ENCODE results near the gene CXXC5.

The CXXC5 gene

DNA sequence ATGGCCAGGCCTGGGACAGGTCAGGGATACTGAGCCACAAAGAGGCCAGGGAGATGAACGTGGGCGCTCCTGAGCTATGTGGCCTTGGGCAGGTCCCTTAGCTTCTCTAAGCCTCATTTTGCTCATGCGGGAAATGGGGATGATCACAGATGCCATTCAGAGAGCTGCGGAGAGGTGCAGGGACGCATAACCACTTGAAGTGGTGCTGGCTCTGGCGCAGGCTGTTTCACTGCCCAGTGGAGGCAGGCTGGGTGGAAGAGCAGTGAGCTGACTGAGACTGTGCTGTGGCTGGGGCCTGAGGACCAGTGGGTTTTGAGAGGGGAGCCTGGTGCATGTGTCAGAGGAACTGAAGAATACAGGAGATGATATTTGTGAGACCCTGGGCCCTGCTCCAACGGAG, 18.4 kb downstream of the CXXC5 start:
- no peak for DNase-seq (ENCODE audit: low spot score)

DNA sequence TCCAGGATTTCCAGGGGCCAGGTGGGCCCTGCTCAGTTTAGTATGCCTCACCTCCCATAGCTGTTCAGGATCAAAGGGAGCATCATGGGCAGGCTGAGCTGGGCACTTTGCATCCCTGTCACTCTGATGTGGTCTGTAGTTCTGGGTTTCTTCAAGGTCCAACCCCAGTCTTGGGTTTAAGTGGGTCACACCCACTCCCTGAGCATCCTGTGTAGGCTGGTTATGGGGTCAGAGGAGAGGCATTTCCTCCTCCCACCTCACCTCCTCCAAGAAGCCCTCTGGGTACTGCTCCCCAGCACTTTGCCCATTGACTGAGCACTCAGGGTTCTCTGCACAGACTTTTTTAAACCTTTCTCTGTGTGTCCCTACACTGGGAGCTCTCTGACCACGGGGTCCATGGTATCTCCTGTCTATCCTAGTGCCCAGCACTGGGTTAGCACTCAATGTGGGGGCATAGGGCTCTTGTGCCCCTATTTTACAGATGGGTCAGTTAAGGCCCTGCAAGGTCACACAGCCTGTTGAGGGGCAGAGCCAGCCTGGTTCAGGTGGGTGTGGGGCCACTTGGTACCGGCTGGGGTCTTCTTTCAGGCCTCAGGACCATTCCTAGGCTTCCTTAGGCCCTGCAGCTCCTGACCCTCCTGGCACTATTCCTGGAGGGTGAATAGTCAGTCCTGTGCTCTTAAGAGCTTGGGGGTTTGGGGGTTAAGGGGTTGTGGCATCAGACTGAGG, 19.0 kb downstream of the CXXC5 start:
- DNase-seq (ENCODE audit: low spot score) = no peak

DNA sequence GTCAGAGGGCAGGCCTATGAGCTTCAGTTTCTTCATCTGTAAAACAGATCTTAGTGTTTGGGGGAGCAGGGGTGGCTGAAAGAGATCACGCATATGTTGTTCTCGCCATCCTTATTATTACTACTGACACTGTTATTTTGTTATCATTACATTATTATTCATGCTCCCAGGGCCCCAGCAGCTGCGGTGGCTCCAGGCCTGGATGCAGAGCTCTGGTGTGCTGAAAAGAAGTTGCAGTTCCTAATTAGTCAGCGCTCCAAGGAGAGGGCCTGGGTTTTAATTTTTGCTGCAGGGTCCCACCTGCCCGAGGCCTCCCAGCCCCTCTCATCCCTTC, 19.5 kb downstream of the CXXC5 start:
- DNase-seq (ENCODE audit: low spot score) = no peak

DNA sequence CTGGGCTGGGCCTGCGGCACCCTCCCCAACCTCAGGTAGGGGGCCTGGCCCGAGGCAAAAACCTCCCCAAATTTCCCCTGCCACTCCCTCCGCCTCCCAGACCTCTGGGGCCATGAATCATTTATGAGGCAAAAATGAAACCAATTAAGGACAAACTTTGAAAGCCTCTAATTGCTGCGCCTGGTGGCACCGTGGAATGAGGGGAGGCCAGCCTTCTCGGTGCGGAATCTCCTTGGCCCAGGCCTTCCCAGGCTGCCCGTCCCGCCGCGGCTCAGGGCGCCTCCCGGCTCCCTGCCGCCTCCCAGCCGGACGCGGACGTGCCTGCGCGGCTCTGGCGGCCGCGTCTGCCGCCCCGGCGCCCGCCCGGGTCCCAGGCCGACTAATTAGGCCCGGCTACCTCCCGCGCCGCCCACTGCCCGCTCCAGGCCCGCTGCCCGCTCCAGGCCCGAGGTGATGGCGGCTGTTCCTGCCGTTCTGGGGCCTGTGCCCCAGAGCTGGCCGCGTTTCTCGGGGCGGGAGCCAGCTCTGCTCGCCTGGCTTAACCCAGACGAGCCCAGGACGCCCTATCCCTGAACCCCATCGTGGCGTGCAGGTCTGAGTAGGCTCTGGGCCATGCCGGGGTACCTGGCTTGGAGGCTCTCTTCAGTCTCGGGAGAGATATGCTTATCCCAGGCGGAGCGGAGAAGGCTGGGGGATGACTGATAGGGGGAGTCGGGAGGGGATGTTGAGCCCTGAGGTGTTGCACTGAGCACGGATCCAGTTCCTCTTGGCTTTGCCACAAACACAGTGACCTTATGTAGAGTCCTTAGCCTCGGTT, 20.1 kb downstream of the CXXC5 start:
- peak; percentile 54 for DNase-seq (ENCODE audit: low spot score)

DNA sequence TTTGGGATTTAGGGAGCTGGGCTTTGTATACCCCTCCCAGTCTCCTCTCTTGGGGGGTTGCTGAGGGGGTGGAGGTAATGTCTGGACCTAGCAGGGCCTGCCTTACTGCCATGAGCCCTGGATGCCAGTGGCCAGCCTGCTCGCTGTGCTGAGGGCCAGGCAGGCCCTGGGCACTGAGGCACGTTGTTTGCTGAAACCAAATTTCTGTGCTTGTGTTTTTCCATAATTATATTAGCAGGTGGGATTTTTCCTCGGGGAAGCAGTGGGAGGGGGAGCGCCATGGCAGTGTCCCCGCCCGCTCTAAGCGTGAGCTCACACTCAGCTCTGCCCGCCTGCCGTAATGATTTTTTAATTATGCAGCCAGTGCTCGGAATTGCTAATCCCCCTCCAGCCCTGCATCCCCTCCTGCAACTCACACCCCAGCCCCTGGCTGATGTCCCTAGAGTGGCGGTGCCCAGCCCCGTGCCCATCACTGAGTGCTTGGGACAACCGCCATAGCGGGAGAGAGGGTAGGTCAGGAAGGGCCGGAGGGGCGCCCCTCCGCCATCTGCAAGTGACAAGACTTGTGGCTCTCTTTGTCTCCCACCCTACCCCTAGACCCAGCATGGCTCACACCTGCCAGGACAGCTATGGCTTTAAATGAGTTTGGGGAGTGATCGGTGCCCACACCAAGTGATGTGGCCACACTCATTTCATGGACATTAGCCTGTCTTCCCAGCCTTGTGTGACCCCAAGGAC, 20.9 kb downstream of the CXXC5 start:
- DNase-seq (ENCODE audit: low spot score) = no peak

DNA sequence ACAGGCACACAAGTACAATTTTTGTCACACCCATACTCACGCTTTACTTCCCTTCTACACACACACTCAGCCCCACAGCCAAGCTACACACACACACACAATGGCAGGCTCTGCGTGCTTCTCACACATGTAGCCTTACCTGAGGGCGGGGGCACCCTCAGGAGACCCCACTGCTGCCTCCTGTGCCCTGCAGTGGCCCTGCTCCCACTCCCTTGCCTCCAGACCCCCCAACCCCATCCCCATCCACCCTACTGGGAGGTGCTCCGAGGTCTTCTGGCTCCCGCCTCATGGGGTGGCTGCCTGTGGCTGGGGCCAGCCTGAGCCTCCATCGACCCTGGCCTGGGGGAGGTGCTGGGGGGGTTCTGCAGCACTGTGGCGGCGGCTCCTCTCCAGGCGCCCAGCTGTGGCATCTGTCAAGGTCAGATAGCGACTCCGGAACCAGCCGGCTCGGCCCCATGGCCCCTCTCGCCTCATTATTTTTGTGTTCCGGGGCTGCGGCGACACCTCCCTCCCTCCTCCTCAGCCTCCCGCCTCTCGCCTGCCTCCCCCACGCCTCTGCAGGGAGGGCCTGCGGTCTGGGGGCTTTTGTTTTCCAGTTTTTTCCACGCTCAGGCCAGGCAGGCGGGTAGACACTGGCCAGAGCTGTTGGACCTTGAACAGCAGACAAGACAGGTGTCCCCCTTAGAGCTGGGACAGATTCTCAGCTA, 21.7 kb downstream of the CXXC5 start:
- DNase-seq (ENCODE audit: low spot score) = no peak

DNA sequence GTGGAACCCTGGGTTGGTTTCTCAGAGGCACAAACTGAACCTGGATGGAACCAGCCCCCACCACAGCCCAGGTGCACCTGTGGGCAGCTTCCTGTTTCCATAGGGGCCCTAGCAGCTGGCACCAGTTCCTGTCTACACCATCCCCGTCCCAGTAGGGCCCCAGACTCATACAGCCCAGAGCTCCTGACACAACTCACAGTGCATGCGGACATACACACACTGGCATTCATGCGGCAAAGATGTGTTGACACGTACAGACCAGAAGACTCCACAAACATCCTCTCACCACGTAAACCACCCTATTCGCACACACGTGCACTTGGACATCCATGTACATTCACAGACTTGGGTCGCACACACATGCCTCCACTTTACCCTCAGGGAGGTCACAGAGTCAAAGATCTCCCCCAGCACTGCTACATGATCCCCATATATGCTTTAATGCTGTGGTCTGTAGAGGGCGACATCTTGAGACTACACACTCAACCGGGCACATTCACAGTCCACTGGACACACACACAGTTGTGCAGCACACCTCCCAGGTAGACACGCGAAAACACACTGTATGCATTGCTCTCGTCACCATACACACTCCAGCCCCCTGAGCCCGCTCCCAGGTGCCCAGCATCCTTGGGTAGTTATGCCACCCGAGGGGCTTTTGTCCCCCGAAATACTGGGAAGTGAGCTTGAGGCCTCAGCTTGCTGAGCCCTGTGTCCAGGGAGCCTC, 22.4 kb downstream of the CXXC5 start:
- DNase-seq (ENCODE audit: low spot score) = no peak

DNA sequence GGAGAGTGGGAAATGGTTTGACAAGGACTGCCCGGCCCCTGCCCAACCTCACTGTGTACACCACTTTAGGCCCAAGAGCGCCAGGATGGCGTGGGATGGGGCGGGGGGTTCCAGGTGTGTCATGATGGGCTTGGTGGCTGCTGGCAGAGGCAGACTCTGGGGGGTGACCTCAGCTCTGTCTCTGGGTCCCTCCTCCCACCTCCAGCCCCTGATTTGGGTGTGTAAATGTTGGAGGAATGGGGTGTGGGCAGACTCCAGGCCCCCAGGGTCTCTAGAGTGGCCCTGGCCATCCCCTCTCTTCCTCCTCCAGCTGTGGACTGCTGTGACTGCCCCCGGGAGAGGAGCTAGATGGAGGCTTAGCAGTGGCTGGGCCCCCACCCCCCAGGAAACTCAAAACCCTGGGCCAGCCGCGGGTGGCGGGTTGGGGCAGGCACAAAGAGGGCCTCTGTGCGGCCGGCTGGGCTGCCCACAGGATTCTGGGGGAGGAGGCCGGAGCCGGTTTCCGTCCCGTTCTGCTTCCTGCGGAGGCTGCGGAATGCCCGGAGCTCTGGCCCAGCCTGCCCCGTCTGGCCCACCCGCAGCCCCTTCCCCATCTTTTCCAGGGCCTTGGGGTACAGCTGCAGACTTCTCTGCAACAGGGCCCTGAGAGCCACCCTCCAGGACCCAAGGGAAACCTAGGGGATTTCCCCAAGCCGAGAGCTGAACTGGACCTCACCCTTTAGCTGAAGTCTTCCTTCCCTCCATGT, 23.1 kb downstream of the CXXC5 start:
- no peak for DNase-seq (ENCODE audit: low spot score)

DNA sequence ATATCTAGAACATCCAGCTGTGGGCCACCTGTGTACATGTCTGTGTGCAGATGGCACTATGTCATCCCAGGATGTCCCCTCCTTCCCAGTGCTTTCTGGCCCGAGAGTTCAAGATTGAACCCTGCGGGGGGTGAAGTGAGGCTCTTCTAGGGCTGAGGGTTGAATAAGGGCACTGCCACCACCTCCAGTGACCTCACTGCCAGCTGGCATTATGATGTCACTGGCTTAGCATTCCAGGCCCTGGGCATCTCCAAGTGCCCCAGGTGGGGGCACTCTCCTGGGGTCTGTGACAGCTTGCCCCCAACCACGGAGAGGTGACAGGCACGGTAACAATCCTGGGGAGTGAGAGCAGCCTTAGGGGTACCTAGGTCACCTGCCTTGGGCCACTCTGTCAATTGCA, 27.1 kb downstream of the CXXC5 start:
- no peak for DNase-seq (ENCODE audit: low spot score)

DNA sequence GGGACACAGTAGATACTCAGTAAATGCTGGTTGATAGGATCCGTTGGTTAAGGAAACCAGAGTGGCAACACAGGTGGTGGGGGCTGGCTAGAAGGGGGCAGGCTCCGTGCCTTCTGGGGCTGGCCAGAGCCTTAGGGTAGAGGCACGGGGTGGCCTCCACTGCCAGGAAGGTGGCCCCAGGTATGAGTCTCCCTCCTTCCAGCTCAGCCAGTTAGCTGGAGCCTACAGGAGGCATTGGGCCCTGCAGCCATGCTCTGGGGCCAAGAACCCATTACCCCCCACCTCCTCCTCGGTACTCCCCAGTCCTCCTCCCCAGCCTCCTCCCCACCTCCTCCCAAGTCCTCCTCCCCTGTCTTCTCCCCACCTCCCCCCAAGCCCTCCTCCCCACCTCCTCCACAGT, 27.7 kb downstream of the CXXC5 start:
- DNase-seq (ENCODE audit: low spot score) = no peak

DNA sequence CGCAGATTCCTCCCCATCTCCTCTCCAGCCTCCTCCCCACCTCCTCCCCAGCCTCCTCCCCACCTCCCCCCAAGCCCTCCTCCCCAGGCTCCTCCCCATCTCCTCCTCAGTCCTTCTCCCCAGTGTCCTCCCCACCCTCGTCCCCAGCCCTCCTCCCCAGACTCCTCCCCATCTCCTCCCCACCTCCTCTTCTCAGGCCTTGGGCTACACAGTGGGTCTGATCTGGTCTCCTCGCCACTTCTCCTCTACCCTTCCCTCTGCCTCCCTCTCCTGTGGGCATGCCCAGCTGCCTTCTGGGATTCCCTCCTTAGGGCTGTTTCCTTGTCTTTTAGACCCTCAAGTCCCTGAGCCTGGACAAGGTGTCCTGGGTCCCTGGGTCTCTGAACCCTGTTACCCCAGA, 28.3 kb downstream of the CXXC5 start:
- DNase-seq (ENCODE audit: low spot score) = no peak

DNA sequence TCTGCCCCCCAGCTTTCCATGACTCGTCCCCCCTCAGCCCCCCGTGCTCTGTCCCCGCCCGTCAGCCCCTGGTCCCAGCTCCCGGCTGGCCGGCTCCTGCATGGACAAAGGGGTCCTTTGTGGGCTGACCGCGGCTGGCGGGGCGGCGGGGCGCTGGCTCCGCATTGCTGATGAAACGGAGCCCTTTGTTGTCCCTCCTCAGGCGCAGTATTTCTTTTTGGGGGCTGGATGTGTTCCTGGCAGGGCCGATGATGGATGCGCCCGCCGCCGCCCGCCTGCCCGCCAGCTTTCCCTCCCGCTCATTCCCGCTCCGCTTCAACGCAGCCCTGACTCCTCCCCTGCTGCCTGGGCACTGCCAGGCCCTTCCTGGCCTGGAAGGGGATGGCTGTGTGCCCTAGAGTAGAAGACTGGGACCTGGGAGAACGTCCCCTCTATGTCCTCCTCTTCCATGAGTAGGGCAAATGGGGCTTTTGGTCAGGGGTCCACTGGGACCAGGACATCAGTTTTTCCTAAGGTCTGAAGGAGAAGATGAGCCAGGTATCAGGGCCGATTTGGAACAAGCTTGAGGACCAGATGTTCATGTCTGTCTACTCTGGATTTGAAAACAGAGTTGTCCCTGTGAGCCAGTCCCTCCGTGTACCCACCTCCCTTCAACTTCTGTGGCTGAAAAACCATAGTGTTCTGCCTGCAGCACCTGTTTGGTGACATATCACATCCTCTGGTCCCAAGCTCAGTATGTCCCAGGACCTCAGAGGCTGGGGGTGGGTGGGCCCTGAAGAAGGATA, 29.0 kb downstream of the CXXC5 start:
- no peak for DNase-seq (ENCODE audit: low spot score)

DNA sequence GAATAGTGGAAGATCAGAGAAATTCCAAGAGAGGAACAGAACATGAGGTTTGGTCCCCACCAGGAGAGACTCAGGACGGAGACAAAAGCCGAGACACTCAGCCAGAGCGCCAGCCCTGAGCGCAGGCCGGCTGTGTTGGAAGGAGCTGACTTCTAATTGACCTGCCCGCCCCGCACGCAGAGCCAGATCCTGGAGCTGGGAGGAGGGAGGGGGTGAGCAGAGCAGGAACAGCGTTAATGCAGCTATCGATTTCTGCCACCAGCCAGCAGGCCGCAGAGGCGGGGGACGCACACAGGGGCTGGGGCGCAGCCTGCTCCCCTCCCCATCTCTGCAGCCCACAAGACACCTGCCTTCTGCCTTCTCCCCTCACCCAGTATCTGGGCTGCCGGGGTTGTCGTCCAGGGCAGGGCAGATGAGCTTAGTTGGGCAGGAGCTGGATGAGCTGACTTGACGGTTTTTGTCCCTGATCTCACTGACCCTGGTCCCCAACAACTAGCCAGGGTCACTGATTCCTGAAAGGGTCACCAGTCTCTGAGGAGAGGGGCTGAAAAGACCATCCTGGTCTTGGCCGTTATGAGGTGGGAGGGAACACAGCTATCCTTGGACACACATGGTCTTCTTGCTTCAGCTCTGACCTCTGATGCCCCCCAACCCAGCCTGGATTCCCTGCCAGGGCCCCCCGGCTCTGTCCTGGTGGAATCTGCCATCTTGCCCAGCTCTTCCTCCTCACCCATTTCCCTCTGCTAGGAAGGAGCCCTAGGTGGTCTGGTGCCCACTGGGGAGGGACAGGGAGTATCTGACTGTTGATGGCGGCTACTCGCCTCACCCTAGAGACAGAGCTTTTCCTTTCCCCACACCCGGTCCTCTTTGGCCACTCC, 29.8 kb downstream of the CXXC5 start:
- no peak for DNase-seq (ENCODE audit: low spot score)

DNA sequence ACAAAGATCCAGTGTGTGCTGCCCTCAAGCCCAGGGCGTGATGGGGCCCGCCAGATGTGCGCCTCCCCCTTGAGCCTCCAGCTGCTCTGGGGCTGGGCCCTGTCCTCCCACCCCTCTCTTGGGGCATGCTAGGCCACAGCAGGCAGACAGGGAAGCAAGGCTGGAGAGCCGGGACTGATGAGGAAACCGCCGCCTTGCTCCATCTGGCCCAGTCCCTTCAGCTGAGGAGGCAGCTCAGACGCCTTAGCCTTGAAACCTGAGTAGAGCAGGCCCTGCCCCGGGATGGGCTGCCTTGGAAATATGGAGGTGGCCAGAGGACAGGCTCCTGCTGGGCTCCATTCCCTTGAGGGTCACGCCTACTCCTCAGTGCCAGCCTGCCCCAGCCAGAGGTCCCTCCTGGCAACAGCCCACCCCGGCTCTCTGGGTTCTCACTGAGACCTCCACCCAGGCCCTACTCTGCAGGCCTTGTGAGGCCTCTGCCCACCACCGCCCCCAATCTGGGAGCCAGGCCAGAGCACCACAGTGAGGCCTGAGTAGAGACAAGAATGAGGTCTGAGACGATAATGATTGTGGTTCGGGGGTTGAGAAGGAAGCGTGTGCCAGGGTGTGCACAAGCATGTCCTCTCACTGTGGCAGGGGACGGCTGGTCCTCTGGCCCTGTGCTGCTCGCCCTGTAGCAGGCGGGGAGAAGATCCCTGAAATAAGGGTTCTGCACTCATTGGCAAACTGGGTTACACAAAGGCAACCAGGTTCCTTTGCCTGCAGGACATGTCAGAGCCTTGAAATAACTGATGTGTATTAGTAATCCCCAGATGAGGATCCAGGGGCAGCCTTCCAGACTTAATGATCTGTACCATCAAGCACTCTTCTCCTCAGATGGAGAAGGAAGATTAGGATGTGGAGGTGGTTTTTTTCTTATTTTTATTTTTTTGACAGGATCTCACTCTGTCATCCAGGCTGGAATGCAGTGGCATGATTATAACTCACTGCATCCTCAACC, 30.9 kb downstream of the CXXC5 start:
- no peak for DNase-seq (ENCODE audit: low spot score)

DNA sequence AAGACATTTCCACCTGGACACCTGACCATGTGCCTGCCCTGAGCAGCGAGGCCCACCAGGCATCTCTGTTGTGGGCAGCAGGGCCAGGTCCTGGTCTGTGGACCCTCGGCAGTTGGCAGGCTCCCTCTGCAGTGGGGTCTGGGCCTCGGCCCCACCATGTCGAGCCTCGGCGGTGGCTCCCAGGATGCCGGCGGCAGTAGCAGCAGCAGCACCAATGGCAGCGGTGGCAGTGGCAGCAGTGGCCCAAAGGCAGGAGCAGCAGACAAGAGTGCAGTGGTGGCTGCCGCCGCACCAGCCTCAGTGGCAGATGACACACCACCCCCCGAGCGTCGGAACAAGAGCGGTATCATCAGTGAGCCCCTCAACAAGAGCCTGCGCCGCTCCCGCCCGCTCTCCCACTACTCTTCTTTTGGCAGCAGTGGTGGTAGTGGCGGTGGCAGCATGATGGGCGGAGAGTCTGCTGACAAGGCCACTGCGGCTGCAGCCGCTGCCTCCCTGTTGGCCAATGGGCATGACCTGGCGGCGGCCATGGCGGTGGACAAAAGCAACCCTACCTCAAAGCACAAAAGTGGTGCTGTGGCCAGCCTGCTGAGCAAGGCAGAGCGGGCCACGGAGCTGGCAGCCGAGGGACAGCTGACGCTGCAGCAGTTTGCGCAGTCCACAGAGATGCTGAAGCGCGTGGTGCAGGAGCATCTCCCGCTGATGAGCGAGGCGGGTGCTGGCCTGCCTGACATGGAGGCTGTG, 32.4 kb downstream of the CXXC5 start:
- no peak for DNase-seq (ENCODE audit: low spot score)

DNA sequence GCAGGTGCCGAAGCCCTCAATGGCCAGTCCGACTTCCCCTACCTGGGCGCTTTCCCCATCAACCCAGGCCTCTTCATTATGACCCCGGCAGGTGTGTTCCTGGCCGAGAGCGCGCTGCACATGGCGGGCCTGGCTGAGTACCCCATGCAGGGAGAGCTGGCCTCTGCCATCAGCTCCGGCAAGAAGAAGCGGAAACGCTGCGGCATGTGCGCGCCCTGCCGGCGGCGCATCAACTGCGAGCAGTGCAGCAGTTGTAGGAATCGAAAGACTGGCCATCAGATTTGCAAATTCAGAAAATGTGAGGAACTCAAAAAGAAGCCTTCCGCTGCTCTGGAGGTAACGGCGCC, 32.9 kb downstream of the CXXC5 start:
- no peak for DNase-seq (ENCODE audit: low spot score)

DNA sequence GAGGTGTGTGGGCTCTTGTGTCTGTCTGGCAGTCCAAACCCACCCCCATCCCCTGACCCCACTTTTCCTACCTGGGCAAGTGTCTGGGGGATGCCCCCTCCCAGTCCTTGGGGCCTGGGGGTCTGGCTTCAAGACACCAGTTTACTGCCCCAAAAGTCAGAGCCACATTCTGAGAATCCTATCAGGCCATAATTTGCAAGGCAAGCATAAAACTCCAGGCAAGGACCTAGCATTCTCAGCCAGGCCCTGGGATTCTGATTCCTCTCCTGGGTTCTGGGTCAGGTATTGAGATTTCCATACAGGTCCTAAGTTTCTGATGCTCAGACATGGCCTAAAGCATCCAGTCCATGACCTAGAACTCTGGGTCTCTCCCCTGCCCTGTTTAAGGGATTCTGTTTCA, 33.3 kb downstream of the CXXC5 start:
- DNase-seq (ENCODE audit: low spot score) = no peak

Data from CD4-positive, alpha-beta T cell treated with Interleukin-2 at 100 ng/mL for 4 hours (primary cell).